Peyer's patch (tissue), 4 donors: Measurements from ENCODE around the gene AKAP13. TPM values are rescaled to one million over a fixed set of nuclear protein-coding genes. Genes with fewer than 3 reads are reported as not detected.

Experiments
- DNase-seq, 3 donors: peaks; one replicate each; pipeline ENCODE4 v3.0.0-alpha.2; 2017 to 2019
- H3K27ac ChIP-seq, 4 donors: fragments of 200-600 bp; sonication (generic); one replicate each; pipeline ENCODE4 v1.5.1; 2016 to 2019
- H3K27me3 ChIP-seq, 2 donors: fragments of 200-600 bp; sonication (generic); one replicate each; pipeline ENCODE4 v1.5.1; 2019
- H3K36me3 ChIP-seq, 3 donors: fragments of 200-600 bp; sonication (generic); one replicate each; pipeline ENCODE4 v1.5.1; 2016 to 2019
- H3K4me1 ChIP-seq, 4 donors: fragments of 200-600 bp; sonication (generic); one replicate each; pipeline ENCODE4 v1.5.1; 2016 to 2019
- H3K4me3 ChIP-seq, 4 donors: fragments of 200-600 bp; sonication (generic); 1 replicate in 3 of 4; 2 replicates in 1 of 4; pipeline ENCODE4 v1.5.1; 2016 to 2019; ENCODE audit warnings: mild to moderate bottlenecking in 1 of 4
- H3K9me3 ChIP-seq, 4 donors: fragments of 200-600 bp; sonication (generic); one replicate each; pipeline ENCODE4 v1.5.1; 2016 to 2019; ENCODE audit warnings: mild to moderate bottlenecking in 1 of 4
- POLR2A ChIP-seq, 2 donors: fragments of 450-650 bp; IDR thresholded peaks; one replicate each; pipeline ENCODE4 v1.5.1; 2017; ENCODE audit warnings: antibody characterized with exemption in 2 of 2, mild to moderate bottlenecking in 2 of 2, moderate library complexity in 2 of 2
- total RNA-seq, 4 donors: library from RNA; depleted of rRNA; stranded (reverse); fragments of >200 nt; gene quantifications; one replicate each; pipeline ENCODE4 v1.1.0, GENCODE V29; 2016
- TF ChIP-seq, protein P1 (sequence below), 6 experiments: fragments of 450-650 bp in 4 of 6; fragments of 200-600 bp in 2 of 6; sonication (generic) in 1 of 6; IDR thresholded peaks; one replicate each; pipeline ENCODE4 v1.5.1; 2017 to 2019; ENCODE audit warnings: antibody characterized with exemption in 6 of 6, mild to moderate bottlenecking in 3 of 6, moderate library complexity in 1 of 6

AKAP13 gene
- total RNA-seq, 4 donors from 2014 or later = 166 to 742 (median 242) TPM

DNA sequence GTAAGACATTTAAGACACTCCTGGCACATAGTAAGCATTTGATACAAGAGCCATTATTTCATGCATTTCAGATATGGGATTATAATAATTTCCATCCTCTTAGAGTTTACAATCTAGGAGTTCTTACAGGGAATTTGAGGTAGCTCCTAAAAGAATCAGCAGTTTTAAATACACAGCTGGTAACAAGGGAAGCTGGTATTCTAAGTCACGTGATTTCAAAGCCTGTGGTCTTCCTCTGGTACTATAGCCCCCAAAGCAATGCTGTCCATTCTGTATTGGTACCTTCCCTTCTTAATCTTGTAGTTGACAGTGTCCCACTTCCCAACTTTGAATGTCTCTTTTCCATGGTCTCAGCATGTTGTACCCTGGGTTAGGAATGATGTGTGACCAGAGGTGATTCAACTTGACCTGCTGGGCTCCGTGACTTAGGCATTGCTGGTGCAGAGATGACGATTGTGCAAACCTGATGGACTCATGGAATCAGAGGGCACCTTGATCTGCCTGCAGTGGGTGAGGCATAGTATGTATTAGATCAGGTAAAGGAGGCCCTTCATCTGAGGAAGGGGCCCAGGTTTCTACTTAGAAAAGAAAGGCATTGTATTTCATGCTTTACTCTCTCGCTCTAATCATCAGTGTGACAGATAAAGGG, 122.9 kb downstream of the AKAP13 start:
- Histone ChIP-seq H3K36me3 (no peaks in the 10 kb centered on the region), H3K27me3 (no peaks in the 10 kb centered on the region), H3K4me3 (no peak overlapping the region), H3K4me1 (peaks cover 0 to 15% (median 7%) of the 10 kb centered on the region in 4 donors), H3K27ac (no peak overlapping the region), H3K9me3 (no peaks in the 10 kb centered on the region)
- no peak for TF ChIP-seq POLR2A (IDR thresholded peaks at IDR 0.05)
- TF ChIP-seq, protein P1, sequence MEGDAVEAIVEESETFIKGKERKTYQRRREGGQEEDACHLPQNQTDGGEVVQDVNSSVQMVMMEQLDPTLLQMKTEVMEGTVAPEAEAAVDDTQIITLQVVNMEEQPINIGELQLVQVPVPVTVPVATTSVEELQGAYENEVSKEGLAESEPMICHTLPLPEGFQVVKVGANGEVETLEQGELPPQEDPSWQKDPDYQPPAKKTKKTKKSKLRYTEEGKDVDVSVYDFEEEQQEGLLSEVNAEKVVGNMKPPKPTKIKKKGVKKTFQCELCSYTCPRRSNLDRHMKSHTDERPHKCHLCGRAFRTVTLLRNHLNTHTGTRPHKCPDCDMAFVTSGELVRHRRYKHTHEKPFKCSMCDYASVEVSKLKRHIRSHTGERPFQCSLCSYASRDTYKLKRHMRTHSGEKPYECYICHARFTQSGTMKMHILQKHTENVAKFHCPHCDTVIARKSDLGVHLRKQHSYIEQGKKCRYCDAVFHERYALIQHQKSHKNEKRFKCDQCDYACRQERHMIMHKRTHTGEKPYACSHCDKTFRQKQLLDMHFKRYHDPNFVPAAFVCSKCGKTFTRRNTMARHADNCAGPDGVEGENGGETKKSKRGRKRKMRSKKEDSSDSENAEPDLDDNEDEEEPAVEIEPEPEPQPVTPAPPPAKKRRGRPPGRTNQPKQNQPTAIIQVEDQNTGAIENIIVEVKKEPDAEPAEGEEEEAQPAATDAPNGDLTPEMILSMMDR (IDR thresholded peaks at IDR 0.05) = no peak
- DNase-seq = no peak

DNA sequence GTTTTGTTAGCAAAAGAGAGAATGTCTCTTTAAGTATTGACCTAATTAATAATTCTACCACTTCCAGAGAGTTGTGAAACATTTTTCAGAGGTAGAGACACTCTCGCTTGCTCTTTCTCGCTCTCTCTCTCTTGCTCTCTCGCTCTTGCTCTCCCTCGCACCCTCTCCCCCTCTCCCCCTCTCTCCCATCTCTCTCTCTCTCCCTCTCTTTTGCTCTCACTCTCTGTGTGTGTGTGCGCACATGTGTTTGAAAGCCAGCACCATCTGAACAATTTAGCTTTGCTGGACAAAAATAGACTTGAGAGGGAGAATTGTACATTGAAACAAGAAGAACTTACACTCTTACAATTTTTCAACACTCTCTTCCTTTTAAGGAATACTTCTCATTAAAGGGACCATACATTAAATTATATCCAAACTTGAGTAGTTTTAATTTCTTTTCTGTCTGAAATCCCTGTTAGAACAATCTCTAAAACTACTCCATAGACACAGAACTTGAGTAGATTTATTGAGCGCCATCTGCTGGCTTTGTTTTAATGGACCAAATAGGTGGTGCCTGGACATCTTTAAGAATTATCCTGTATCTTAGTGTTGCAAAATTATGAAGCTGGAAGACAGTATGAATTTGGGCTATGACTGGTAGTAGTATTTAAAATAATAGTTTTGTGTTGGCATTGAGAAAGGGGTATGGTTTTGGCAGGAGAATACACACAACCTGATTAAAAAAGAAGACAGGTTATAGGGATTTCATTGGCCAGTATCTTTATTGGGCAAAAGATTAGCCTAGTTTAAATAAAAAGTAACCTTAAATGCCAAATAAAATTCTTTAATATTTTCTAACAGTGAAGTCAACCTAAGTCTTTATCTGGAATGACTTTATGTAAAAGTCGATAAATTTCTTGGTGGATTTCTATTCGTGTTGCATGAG, 124.6 kb downstream of the AKAP13 start:
- TF ChIP-seq, protein P1 (IDR thresholded peaks at IDR 0.05) = peak; percentile 14 to 69 (median 60)
- TF ChIP-seq POLR2A (IDR thresholded peaks at IDR 0.05) = no peak
- peaks cover 0 to 8% (median under 1%) of the 10 kb centered on the region in 4 donors for H3K4me1 ChIP-seq
- H3K27me3 ChIP-seq = no peaks in the 10 kb centered on the region
- peak overlapping the region in 1 of 4 donors; percentile 19 for H3K27ac ChIP-seq
- H3K4me3 ChIP-seq = no peak overlapping the region
- H3K36me3 ChIP-seq = no peaks in the 10 kb centered on the region
- H3K9me3 ChIP-seq = no peaks in the 10 kb centered on the region
- peak in 2 of 3 donors; percentile 50 to 79 for DNase-seq

DNA sequence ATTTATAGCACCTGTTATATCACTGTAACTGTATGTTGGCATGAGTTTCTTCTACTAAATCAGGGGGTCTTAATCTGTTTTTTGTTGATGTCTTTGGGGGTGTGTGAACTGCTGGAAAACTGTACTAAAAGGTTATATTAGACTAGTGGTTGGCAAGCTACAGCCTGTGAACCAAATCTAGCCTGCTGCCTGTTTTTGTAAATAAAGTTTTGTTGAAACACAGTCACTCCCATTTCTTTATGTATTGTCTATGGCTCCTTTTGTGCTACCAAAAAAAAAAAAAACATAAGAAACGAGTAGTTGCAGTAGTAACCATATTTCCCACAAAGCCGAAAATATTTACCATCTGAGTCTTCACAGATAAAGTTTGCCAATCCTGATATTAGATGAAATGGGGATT, 126.7 kb downstream of the AKAP13 start:
- H3K4me1 ChIP-seq = peaks cover 0 to 3% (median 0%) of the 10 kb centered on the region in 4 donors
- no peaks in the 10 kb centered on the region for H3K36me3 ChIP-seq
- H3K27ac ChIP-seq = no peak overlapping the region
- H3K9me3 ChIP-seq = no peaks in the 10 kb centered on the region
- TF ChIP-seq POLR2A (IDR thresholded peaks at IDR 0.05) = no peak
- TF ChIP-seq, protein P1 (IDR thresholded peaks at IDR 0.05) = no peak
- H3K27me3 ChIP-seq = no peaks in the 10 kb centered on the region
- no peak for DNase-seq
- no peak overlapping the region for H3K4me3 ChIP-seq

DNA sequence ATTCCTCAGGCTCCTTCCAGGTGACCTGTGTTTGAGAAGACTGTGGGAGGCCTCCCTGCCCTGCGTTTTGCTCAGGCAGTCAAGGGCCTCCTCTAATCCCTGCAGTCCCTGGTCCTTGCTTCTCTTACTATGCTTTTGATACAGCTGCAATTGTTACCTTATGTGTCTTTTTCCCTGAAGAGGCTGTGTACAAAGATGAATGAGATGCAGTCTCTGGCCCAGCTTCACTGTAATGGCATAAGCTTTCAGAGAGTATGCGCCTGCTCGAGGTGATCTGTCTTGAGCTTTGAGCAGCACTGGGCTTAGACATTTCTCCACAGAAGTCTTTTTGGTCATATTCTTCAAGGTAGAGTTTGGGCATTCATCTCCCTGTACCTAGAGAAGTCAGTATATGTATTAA, 129.6 kb downstream of the AKAP13 start:
- Histone ChIP-seq H3K27me3 (no peaks in the 10 kb centered on the region), H3K4me1 (no peaks in the 10 kb centered on the region), H3K36me3 (no peaks in the 10 kb centered on the region), H3K27ac (no peak overlapping the region), H3K9me3 (no peaks in the 10 kb centered on the region), H3K4me3 (no peak overlapping the region)
- DNase-seq = no peak
- TF ChIP-seq, protein P1 (IDR thresholded peaks at IDR 0.05) = no peak
- no peak for TF ChIP-seq POLR2A (IDR thresholded peaks at IDR 0.05)

DNA sequence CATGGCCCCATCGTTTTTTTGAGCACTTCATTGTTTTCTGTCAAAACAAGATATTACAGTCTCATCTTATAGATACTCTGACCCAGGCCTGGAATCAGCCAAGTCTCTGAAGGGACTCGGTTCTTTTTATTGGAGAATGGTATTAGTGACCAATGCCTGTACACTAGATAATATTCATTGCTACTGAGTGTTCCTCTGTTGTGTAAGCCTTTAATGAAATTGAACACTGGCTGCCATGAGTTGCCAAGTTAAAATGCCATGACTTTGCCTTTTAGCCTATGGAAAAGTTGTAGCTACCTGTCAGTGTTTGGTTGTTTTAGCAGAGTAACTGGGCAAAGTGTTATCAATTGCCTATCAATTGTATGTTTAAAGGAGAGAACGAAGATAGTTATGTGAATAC, 134.0 kb downstream of the AKAP13 start:
- no peak for DNase-seq
- H3K4me3 ChIP-seq = no peak overlapping the region
- TF ChIP-seq, protein P1 (IDR thresholded peaks at IDR 0.05) = no peak
- TF ChIP-seq POLR2A (IDR thresholded peaks at IDR 0.05) = no peak
- H3K27me3 ChIP-seq = no peaks in the 10 kb centered on the region
- no peaks in the 10 kb centered on the region for H3K36me3 ChIP-seq
- H3K9me3 ChIP-seq = no peaks in the 10 kb centered on the region
- H3K4me1 ChIP-seq = peaks cover 0 to 5% (median 0%) of the 10 kb centered on the region in 4 donors
- H3K27ac ChIP-seq = no peak overlapping the region
